Ishikawa (cell line): ENCODE measurements around the gene REXO5.

ENCODE experiments used
- CEBPB ChIP-seq: IDR thresholded peaks from 2 replicates; pipeline ENCODE4 v1.6.1; 2012
- CREB1 ChIP-seq: IDR thresholded peaks from 2 replicates; pipeline ENCODE4 v1.6.1; 2012; ENCODE audit warnings: low read depth
- EGR1 ChIP-seq: IDR thresholded peaks from 2 replicates; pipeline ENCODE4 v1.6.1; 2012
- EP300 ChIP-seq: IDR thresholded peaks from 2 replicates; pipeline ENCODE4 v1.6.1; 2012; ENCODE audit warnings: borderline replicate concordance
- FOXM1 ChIP-seq: IDR thresholded peaks from 2 replicates; pipeline ENCODE4 v1.6.1; 2012; ENCODE audit warnings: low read depth, borderline replicate concordance
- MAX ChIP-seq: IDR thresholded peaks from 2 replicates; pipeline ENCODE4 v1.6.1; 2012
- NFIC ChIP-seq: IDR thresholded peaks from 2 replicates; pipeline ENCODE4 v1.6.1; 2012
- RAD21 ChIP-seq: IDR thresholded peaks from 2 replicates; pipeline ENCODE4 v1.6.1; 2012; ENCODE audit warnings: low read depth
- REST ChIP-seq: IDR thresholded peaks from 2 replicates; pipeline ENCODE4 v1.6.1; 2012; ENCODE audit warnings: low read depth, mild to moderate bottlenecking
- TAF1 ChIP-seq: IDR thresholded peaks from 2 replicates; pipeline ENCODE4 v1.6.1; 2012; ENCODE audit warnings: low read depth, mild to moderate bottlenecking
- TCF12 ChIP-seq: IDR thresholded peaks from 2 replicates; pipeline ENCODE4 v1.6.1; 2012; ENCODE audit warnings: low read depth
- TEAD4 ChIP-seq: IDR thresholded peaks from 2 replicates; pipeline ENCODE4 v1.6.1; 2012
- USF1 ChIP-seq: IDR thresholded peaks from 2 replicates; pipeline ENCODE4 v1.6.1; 2012
- YY1 ChIP-seq: IDR thresholded peaks from 2 replicates; pipeline ENCODE4 v1.6.1; 2012; ENCODE audit warnings: low read depth
- ZBTB7A ChIP-seq: IDR thresholded peaks from 2 replicates; pipeline ENCODE4 v1.6.1; 2012; ENCODE audit warnings: low read depth

REXO5 gene

GRCh38 chr16:20844054-20844453 is 37.7 kb downstream of the REXO5 start:
- no peak for TF ChIP-seq NFIC
- TF ChIP-seq YY1 = no peak
- TF ChIP-seq MAX = no peak
- no peak for TF ChIP-seq CEBPB
- no peak for TF ChIP-seq EGR1
- no peak for TF ChIP-seq RAD21
- TF ChIP-seq TAF1 = no peak
- TF ChIP-seq FOXM1 = no peak
- TF ChIP-seq TEAD4 = no peak
- no peak for TF ChIP-seq ZBTB7A
- no peak for TF ChIP-seq CREB1
- no peak for TF ChIP-seq TCF12
- TF ChIP-seq REST = no peak
- TF ChIP-seq USF1 = no peak
- TF ChIP-seq EP300 = no peak

- TF ChIP-seq TCF12 (no peak), EP300 (no peak), YY1 (no peak), USF1 (no peak), CEBPB (no peak), NFIC (no peak), FOXM1 (no peak), MAX (no peak), REST (no peak), RAD21 (no peak), EGR1 (no peak), CREB1 (no peak), TEAD4 (no peak), ZBTB7A (no peak), TAF1 (no peak)
Measured at GRCh38 chr16:20844588-20844987, 38.3 kb downstream of the REXO5 start.

- TF ChIP-seq TAF1 = no peak
Measured at GRCh38 chr16:20846030-20846429, 39.7 kb downstream of the REXO5 start.

GRCh38 chr16:20846551-20846950 is 40.2 kb downstream of the REXO5 start:
- TF ChIP-seq EGR1 (no peak), USF1 (no peak), RAD21 (no peak), ZBTB7A (no peak), MAX (no peak), TEAD4 (no peak), YY1 (no peak), REST (no peak), NFIC (no peak), EP300 (no peak), TCF12 (no peak), CREB1 (no peak), TAF1 (no peak), CEBPB (no peak), FOXM1 (no peak)
